ENCODE results near the gene SMYD3. TPM values are rescaled to one million over a fixed set of nuclear protein-coding genes. Genes with fewer than 3 reads are reported as not detected.

The SMYD3 gene
- total and polyA plus RNA-seq, 2 donors (not counting 1 experiment from before 2014, with no cell fraction given): 9.7 to 37.2 TPM

DNA sequence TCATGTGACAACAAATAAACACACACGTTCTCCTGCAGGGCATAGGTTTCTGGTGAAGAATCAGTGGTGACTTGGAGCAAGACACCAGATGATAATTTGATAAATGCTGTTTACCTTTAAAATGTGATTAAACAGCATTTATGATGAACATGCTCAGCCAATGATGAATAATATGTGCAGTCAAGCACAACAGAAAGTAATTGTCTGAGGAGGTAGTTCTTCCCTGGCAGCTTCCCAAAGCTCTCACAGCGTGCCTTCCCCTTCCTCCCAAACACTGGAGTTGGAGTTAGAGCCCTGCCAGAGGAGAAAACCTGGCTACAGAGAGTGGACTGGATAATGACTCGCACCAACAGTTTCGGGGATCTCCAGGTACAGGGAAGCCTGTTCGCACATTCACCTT lies 463.5 kb downstream of the SMYD3 start:
- Histone ChIP-seq H3K4me1 (ENCODE audit: control insufficient read depth in 2 of 2, insufficient read depth in 2 of 2, low read length in 2 of 2) (no peaks in the 10 kb centered on the region), H3K9me3 (ENCODE audit: control extremely low read depth in 1 of 3, control insufficient read depth in 2 of 3, insufficient read depth in 1 of 3, low read length in 2 of 3) (no peaks in the 10 kb centered on the region), H4K20me1 (ENCODE audit: control insufficient read depth, insufficient read depth, low read length, poor library complexity, severe bottlenecking) (no peaks in the 10 kb centered on the region), H2AFZ (ENCODE audit: insufficient read depth, low read depth, low read length, poor library complexity, severe bottlenecking) (no peak overlapping the region), H3K27me3 (replicated peaks in 1 of 4; ENCODE audit: control extremely low read depth in 1 of 4, control insufficient read depth in 3 of 4, insufficient read depth in 4 of 4, low read length in 3 of 4) (no peaks in the 10 kb centered on the region), H3K27ac (ENCODE audit: low read length in 2 of 2) (no peak overlapping the region), H3K4me2 (replicated peaks; ENCODE audit: low read depth, low read length, poor library complexity, severe bottlenecking) (no peak overlapping the region), H3K79me2 (ENCODE audit: control insufficient read depth, insufficient read depth, low read length) (no peaks in the 10 kb centered on the region), H3K4me3 (ENCODE audit: control extremely low read depth in 1 of 5, extremely low read depth in 1 of 5, insufficient read depth in 1 of 5, low read depth in 2 of 5, low read length in 4 of 5) (no peak overlapping the region), H3K9ac (ENCODE audit: low read length) (no peak overlapping the region), H3K36me3 (replicated peaks in 1 of 2; ENCODE audit: control extremely low read depth in 1 of 2, control insufficient read depth in 1 of 2, extremely low read depth in 1 of 2, insufficient read depth in 2 of 2, low read length in 1 of 2) (no peaks in the 10 kb centered on the region)
- TF ChIP-seq, protein P1, sequence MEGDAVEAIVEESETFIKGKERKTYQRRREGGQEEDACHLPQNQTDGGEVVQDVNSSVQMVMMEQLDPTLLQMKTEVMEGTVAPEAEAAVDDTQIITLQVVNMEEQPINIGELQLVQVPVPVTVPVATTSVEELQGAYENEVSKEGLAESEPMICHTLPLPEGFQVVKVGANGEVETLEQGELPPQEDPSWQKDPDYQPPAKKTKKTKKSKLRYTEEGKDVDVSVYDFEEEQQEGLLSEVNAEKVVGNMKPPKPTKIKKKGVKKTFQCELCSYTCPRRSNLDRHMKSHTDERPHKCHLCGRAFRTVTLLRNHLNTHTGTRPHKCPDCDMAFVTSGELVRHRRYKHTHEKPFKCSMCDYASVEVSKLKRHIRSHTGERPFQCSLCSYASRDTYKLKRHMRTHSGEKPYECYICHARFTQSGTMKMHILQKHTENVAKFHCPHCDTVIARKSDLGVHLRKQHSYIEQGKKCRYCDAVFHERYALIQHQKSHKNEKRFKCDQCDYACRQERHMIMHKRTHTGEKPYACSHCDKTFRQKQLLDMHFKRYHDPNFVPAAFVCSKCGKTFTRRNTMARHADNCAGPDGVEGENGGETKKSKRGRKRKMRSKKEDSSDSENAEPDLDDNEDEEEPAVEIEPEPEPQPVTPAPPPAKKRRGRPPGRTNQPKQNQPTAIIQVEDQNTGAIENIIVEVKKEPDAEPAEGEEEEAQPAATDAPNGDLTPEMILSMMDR (IDR thresholded peaks at IDR 0.05): no peak
- TF ChIP-seq EZH2 (IDR thresholded peaks at IDR 0.05; ENCODE audit: borderline replicate concordance, insufficient read depth, low read depth, low read length, poor library complexity, severe bottlenecking): no peak
- H3K27ac Mint-ChIP-seq: no peak overlapping the region
- POLR2A ChIA-PET: no interaction called here
- CTCF ChIA-PET: no interaction called here
- 100% methylated on average over 2 of the region's 5 CpGs for WGBS (ENCODE audit: insufficient coverage)
- no peaks in the 10 kb centered on the region for H3K4me1 Mint-ChIP-seq
- no peak overlapping the region for H3K4me3 Mint-ChIP-seq
- H3K9me3 Mint-ChIP-seq (ENCODE audit: insufficient read depth): no peaks in the 10 kb centered on the region
- DNase-seq (no peak), ATAC-seq (ENCODE audit: low read depth) (no peak)
- intact Hi-C loops (cut with micrococcal nuclease): no loop called here
- no peaks in the 10 kb centered on the region for H3K27me3 Mint-ChIP-seq

DNA sequence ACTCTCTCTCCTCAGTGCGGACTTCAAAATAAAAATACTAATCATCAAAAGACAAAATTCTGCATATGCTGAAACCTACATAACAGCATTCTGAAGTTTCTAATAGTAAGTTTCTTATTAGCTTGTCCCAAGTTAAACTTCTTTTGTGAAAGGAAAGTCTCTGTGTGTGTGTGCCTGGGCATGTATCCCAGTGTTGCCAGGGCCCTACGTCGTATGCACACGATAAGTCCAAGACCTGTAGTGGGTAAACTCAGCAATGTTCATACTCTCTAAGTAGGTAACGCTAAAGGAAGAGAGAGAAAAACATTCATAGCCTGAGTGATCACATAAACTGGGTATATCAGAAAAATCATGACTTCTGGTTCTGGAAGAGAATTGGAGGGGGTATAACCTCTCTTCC lies 465.7 kb downstream of the SMYD3 start:
- Mint-ChIP-seq H3K27ac (no peak overlapping the region), H3K9me3 (ENCODE audit: insufficient read depth) (no peaks in the 10 kb centered on the region), H3K4me3 (no peak overlapping the region), H3K4me1 (no peaks in the 10 kb centered on the region), H3K27me3 (no peaks in the 10 kb centered on the region)
- Histone ChIP-seq H3K27me3 (replicated peaks in 1 of 4; ENCODE audit: control extremely low read depth in 1 of 4, control insufficient read depth in 3 of 4, insufficient read depth in 4 of 4, low read length in 3 of 4) (no peaks in the 10 kb centered on the region), H3K79me2 (ENCODE audit: control insufficient read depth, insufficient read depth, low read length) (no peaks in the 10 kb centered on the region), H3K4me3 (ENCODE audit: control extremely low read depth in 1 of 5, extremely low read depth in 1 of 5, insufficient read depth in 1 of 5, low read depth in 2 of 5, low read length in 4 of 5) (no peak overlapping the region), H4K20me1 (ENCODE audit: control insufficient read depth, insufficient read depth, low read length, poor library complexity, severe bottlenecking) (no peaks in the 10 kb centered on the region), H3K27ac (ENCODE audit: low read length in 2 of 2) (no peak overlapping the region), H3K9me3 (ENCODE audit: control extremely low read depth in 1 of 3, control insufficient read depth in 2 of 3, insufficient read depth in 1 of 3, low read length in 2 of 3) (no peaks in the 10 kb centered on the region), H2AFZ (ENCODE audit: insufficient read depth, low read depth, low read length, poor library complexity, severe bottlenecking) (no peak overlapping the region), H3K4me2 (replicated peaks; ENCODE audit: low read depth, low read length, poor library complexity, severe bottlenecking) (no peak overlapping the region), H3K9ac (ENCODE audit: low read length) (no peak overlapping the region), H3K36me3 (replicated peaks in 1 of 2; ENCODE audit: control extremely low read depth in 1 of 2, control insufficient read depth in 1 of 2, extremely low read depth in 1 of 2, insufficient read depth in 2 of 2, low read length in 1 of 2) (no peaks in the 10 kb centered on the region), H3K4me1 (ENCODE audit: control insufficient read depth in 2 of 2, insufficient read depth in 2 of 2, low read length in 2 of 2) (no peaks in the 10 kb centered on the region)
- TF ChIP-seq, protein P1 (IDR thresholded peaks at IDR 0.05): no peak
- TF ChIP-seq EZH2 (IDR thresholded peaks at IDR 0.05; ENCODE audit: borderline replicate concordance, insufficient read depth, low read depth, low read length, poor library complexity, severe bottlenecking): no peak
- no CpG with 5 or more reads among the region's 5 CpGs for WGBS (ENCODE audit: insufficient coverage)
- POLR2A ChIA-PET: no interaction called here
- intact Hi-C loops (cut with micrococcal nuclease): no loop called here
- CTCF ChIA-PET: no interaction called here
- DNase-seq (no peak), ATAC-seq (ENCODE audit: low read depth) (no peak)
